Dermis microvascular lymphatic vessel endothelial cell (primary cell): ENCODE data around the gene RBMY1D. TPM values are rescaled to one million over a fixed set of nuclear protein-coding genes. Genes with fewer than 3 reads are reported as not detected.
"Not testable (repeated sequence)": the region's sequence is repeated elsewhere in the genome, so short reads cannot be mapped to it uniquely, and the experiment has no call there.

Experiments used
- DNase-seq, 2 donors: peaks; one replicate each; pipeline versions ENCODE4 v3.0.0 to v3.0.0-alpha.2; 2010; ENCODE audit warnings: low read depth in 2 of 2
- total RNA-seq: library from RNA; depleted of rRNA; stranded (reverse); fragments of >200 nt; gene quantifications from 2 replicates; pipeline ENCODE4 v1.2.1, GENCODE V29; 2014

The RBMY1D gene
- not detected in 2 replicates for total RNA-seq

- not testable (repeated sequence) for DNase-seq
Measured at GRCh38 chrY:21894426-21894825, at the start of gene RBMY1D. TSS of gene RBMY1D (minus strand) at chrY:21894526. CDS start at chrY:21892513, 2,013 bp downstream.

- not testable (repeated sequence) for DNase-seq
Measured at GRCh38 chrY:21917932-21918331, 23.6 kb upstream of the RBMY1D start, which contains the start of gene RBMY1E. TSS of gene RBMY1E (minus strand) at chrY:21918032. CDS start at chrY:21916054, 1,978 bp downstream.

- DNase-seq, result not testable (repeated sequence)
Measured at GRCh38 chrY:21869407-21870076, 24.8 kb downstream of the RBMY1D start.

- no peak for DNase-seq
Measured at GRCh38 chrY:21845481-21845880, 48.8 kb downstream of the RBMY1D start.

- no peak for DNase-seq
Measured at GRCh38 chrY:21842090-21842489, 52.2 kb downstream of the RBMY1D start.

GRCh38 chrY:21839489-21839888 is 54.8 kb downstream of the RBMY1D start:
- DNase-seq, result no peak

- no peak for DNase-seq
Measured at GRCh38 chrY:21836343-21836742, 58.0 kb downstream of the RBMY1D start.

GRCh38 chrY:21835052-21835451 is 59.3 kb downstream of the RBMY1D start:
- no peak for DNase-seq

Other genes starting within 250 kb of the RBMY1D start
- gene RBMY1E, start 23.5 kb upstream of the RBMY1D start, total RNA-seq, result not detected in 2 replicates